ENCODE results near the gene ACSS2.

GRCh38 chr20:34896086-34896621 is 19.7 kb downstream of the ACSS2 start:
- TF ChIP-seq POLR2A (IDR thresholded peaks at IDR 0.05) (no peak), CTCF (IDR thresholded peaks at IDR 0.05) (no peak)
